Measurements from ENCODE around the gene C2CD4D.

- TF ChIP-seq EZH2 (IDR thresholded peaks at IDR 0.05; ENCODE audit: low read length, unreplicated experiment) (no peak), CTCF (conservative IDR thresholded peaks at IDR 0.05; ENCODE audit: low read depth, low read length) (no peak)
Observed at GRCh38 chr1:151829352-151830046, 10.1 kb downstream of the C2CD4D start.
